Breast epithelium (tissue), 4 donors: ENCODE results near the gene ALOX5AP. TPM values are rescaled to one million over a fixed set of nuclear protein-coding genes. Genes with fewer than 3 reads are reported as not detected.

Experiments
- DNase-seq, 2 donors: peaks; one replicate each; pipeline ENCODE4 v3.0.0-alpha.2; 2019; ENCODE audit warnings: low spot score in 2 of 2
- H3K27ac ChIP-seq, 2 donors: fragments of 200-600 bp; sonication (generic) in 1 of 2; one replicate each; pipeline ENCODE4 v1.5.1; 2016 to 2019; ENCODE audit warnings: mild to moderate bottlenecking in 1 of 2
- H3K27me3 ChIP-seq, 2 donors: fragments of 200-600 bp; sonication (generic) in 1 of 2; one replicate each; pipeline versions ENCODE4 v1.5.1 to v1.6.0; 2017 to 2019; ENCODE audit warnings: control low read depth in 1 of 2, mild to moderate bottlenecking in 1 of 2
- H3K36me3 ChIP-seq: fragments of 200-600 bp; one replicate; pipeline ENCODE4 v1.5.1; 2019
- H3K4me1 ChIP-seq, 2 donors: fragments of 200-600 bp; sonication (generic); one replicate each; pipeline ENCODE4 v1.5.1; 2016 to 2019; ENCODE audit warnings: control low read depth in 1 of 2
- H3K4me3 ChIP-seq, 3 donors: fragments of 200-600 bp; sonication (generic); 1 replicate in 2 of 3; 2 replicates in 1 of 3; pipeline ENCODE4 v1.5.1; 2016 to 2019; ENCODE audit warnings: mild to moderate bottlenecking in 3 of 3, moderate library complexity in 2 of 3
- H3K9me3 ChIP-seq, 2 donors: fragments of 200-600 bp; sonication (generic) in 1 of 2; one replicate each; pipeline ENCODE4 v1.5.1; 2016 to 2019; ENCODE audit warnings: control low read depth in 1 of 2
- CTCF ChIP-seq, 3 donors: fragments of 450-650 bp; IDR thresholded peaks; one replicate each; pipeline ENCODE4 v1.5.1; 2016 to 2017; ENCODE audit warnings: antibody characterized with exemption in 3 of 3, mild to moderate bottlenecking in 3 of 3, moderate library complexity in 3 of 3
- POLR2A ChIP-seq: fragments of 450-650 bp; IDR thresholded peaks from one replicate; pipeline ENCODE4 v1.6.1; 2016; ENCODE audit warnings: antibody characterized with exemption, mild to moderate bottlenecking, moderate library complexity
- POLR2AphosphoS5 ChIP-seq, 3 donors: sonication (generic); formaldehyde crosslinking; IDR thresholded peaks; one replicate each; pipeline ENCODE4 v1.6.1; 2017; ENCODE audit warnings: antibody characterized with exemption in 3 of 3
- intact Hi-C: fragments of 100-400 bp; cut with DNase I; formaldehyde crosslinking; loops from one replicate; pipeline ENCODE4 v1.15.1; 2023; ENCODE audit warnings: low total_unique reads
- total RNA-seq, 3 donors: library from RNA; depleted of rRNA; stranded (reverse); fragments of >200 nt; gene quantifications; one replicate each; pipeline ENCODE4 v1.1.0, GENCODE V29; 2016

Gene ALOX5AP
- total RNA-seq, 3 donors from 2014 or later, result 32.1 to 47.4 (median 37.9) TPM

DNA sequence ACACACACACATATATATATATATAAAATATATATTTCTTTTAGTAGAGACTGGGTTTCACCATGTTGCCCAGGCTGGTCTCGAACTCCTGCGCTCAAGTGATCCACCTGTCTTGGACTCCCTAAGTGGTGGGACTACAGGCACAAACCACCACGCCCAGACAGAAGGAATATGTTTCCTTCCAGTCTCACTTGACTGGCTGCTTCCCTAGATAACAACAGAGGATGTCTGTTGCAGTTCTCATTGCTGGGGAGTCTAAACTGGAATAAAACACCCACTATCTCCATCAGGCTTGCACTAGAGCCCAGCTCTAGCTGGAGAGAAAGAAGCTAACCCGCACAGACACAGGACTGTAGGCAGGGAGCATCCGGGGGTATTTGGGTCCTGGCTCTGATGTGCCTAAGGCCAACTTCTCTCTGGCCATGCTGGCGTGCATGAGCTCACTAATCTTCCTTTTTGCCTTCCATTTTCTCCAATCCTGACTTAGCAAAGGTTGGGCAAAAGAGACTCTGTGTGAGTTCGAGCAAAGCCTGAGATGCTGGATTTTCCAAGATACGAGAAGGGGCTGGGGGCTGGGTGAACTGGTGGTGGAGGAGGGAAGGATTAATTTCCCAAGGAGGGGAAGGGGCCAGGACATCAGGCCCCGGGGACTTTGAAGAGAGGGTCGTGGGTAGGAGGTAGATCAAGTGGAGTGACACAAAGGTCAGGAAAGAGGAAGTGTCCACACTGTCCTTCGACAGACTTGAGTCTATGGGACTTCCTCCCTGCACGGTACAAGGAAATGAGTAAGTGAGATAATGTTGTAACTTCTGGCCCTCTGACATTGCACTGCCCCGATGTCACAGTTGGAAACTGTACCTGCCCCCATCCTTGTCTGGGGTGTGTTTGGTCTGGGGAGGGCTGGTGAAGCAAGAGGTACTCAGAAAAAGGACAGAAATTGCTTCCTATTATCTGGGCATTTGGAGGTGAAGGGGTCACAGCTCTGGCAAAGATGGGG is 22.5 kb upstream of the ALOX5AP start:
- H3K4me3 ChIP-seq, result no peak overlapping the region
- DNase-seq, result no peak

DNA sequence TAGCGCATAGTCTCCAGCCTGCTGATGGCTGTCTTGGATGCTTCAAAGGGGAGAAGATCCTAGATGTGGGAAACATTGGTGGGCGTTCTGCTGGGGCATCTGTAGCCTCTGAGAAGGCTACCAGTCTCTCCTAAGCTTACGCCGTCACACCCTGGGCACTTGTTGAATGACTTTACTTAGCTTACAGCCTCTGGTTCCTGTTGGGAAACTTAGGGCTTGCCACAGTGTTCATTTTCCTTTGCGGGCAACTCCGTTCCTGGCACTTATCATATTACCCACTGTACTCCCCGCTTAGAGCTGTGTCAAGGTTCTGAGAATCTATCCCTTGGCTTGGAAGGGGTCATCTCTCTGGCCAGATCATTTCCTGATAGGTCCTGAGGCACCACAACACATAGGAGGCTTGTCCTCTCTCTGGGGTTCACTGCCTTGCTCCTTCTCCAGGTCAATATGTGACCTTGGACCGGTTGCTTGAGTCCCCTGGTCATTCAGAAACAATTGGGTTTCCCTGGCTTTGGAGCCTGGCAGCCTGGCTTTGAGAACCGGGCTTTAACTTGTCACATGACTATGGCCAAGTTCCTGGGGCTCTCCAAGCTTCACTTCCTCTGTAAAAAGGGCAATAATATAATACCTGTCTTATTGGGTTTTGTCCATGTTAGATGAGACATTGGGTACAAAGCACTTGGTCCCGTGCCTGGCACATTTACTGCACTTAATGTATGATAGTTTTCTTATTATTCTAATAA is 20.5 kb upstream of the ALOX5AP start:
- TF ChIP-seq POLR2AphosphoS5 (IDR thresholded peaks at IDR 0.05), result no peak
- TF ChIP-seq POLR2A, result no peak
- TF ChIP-seq CTCF (IDR thresholded peaks at IDR 0.05), result no peak
- no peaks in the 10 kb centered on the region for H3K4me1 ChIP-seq

More for the DNA sequence above, 22.5 kb upstream of the ALOX5AP start:
- no peaks in the 10 kb centered on the region for H3K27me3 ChIP-seq
- no peaks in the 10 kb centered on the region for H3K36me3 ChIP-seq
- no peak overlapping the region for H3K27ac ChIP-seq
- TF ChIP-seq POLR2AphosphoS5 (IDR thresholded peaks at IDR 0.05) (no peak), CTCF (IDR thresholded peaks at IDR 0.05) (no peak), POLR2A (no peak)
- intact Hi-C loops, result no loop called here
- no peaks in the 10 kb centered on the region for H3K4me1 ChIP-seq
- H3K9me3 ChIP-seq, result no peaks in the 10 kb centered on the region

DNA sequence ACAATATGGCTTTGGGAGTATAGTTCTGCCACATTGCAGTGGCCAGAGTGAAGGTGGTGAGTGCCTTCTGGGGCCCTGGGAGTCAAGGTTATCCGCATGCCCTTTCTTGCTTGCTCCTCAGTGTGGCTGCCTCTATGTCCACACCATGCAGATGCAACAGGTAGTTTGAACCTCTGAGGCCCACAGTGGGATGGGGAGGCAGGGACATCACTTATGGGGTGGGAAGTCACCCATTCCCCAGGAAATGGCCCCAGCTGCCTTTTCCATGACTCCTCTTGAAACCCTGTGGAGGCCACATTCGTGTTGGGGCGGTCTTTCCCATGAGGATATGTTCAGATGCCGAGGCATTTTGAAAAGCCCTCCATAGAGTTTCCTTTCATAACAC is 20.0 kb upstream of the ALOX5AP start:
- H3K4me1 ChIP-seq, result no peaks in the 10 kb centered on the region
- TF ChIP-seq POLR2AphosphoS5 (IDR thresholded peaks at IDR 0.05) (no peak), CTCF (IDR thresholded peaks at IDR 0.05) (no peak), POLR2A (no peak)

More for the DNA sequence above, 20.5 kb upstream of the ALOX5AP start:
- no peak for DNase-seq
- Histone ChIP-seq H3K27me3 (no peaks in the 10 kb centered on the region), H3K9me3 (no peaks in the 10 kb centered on the region), H3K36me3 (no peaks in the 10 kb centered on the region), H3K4me3 (no peak overlapping the region), H3K27ac (no peak overlapping the region)
- intact Hi-C loops, result no loop called here

DNA sequence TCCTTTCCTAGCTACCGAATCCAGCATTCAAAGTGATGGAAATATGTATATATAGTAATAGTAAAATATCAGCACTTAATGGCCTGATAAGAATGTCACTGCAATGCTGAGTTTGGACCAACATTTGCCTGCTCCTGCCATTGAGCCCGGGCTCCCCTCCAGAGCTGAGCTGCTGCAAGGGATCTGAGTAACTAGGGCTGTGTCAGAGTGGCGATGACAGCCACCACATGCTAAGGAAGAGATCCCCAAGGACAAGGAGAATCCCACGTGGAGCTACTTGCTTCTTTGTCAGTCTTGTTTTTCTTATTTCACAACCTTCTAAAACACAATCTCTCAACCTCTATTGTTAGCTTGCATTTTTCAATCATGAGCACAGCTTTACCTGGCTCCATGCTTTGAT is 19.5 kb upstream of the ALOX5AP start:
- Histone ChIP-seq H3K9me3 (no peaks in the 10 kb centered on the region), H3K4me3 (no peak overlapping the region), H3K4me1 (no peaks in the 10 kb centered on the region), H3K27me3 (no peaks in the 10 kb centered on the region), H3K36me3 (no peaks in the 10 kb centered on the region), H3K27ac (no peak overlapping the region)
- intact Hi-C loops, result no loop called here
- TF ChIP-seq CTCF (IDR thresholded peaks at IDR 0.05) (no peak), POLR2A (no peak), POLR2AphosphoS5 (IDR thresholded peaks at IDR 0.05) (no peak)
- DNase-seq, result no peak

More for the DNA sequence above, 20.0 kb upstream of the ALOX5AP start:
- DNase-seq, result no peak
- Histone ChIP-seq H3K27me3 (no peaks in the 10 kb centered on the region), H3K27ac (no peak overlapping the region), H3K36me3 (no peaks in the 10 kb centered on the region), H3K9me3 (no peaks in the 10 kb centered on the region), H3K4me3 (no peak overlapping the region)
- intact Hi-C loops, result no loop called here
